GM19467 (cell line): ENCODE measurements around the gene KCNF1.

Experiments used
- ATAC-seq: cut with Tn5 transposase; IDR thresholded peaks from one replicate; pipeline ENCODE4 v1.9.1; 2021; ENCODE audit warnings: mild to moderate bottlenecking, moderate library complexity; ENCODE audit not compliant: unreplicated experiment

KCNF1 gene

GRCh38 chr2:10901160-10901939, 10.4 kb upstream of the KCNF1 start:
- no peak for ATAC-seq

- no peak for ATAC-seq
These were observed 7.9 kb upstream of the KCNF1 start for GRCh38 chr2:10903861-10904210.

- ATAC-seq, result no peak
These were observed 7.3 kb upstream of the KCNF1 start for GRCh38 chr2:10904455-10904854.

- ATAC-seq, result no peak
These were observed 6.5 kb upstream of the KCNF1 start for GRCh38 chr2:10905006-10905861.

GRCh38 chr2:10905862-10906143, 5.9 kb upstream of the KCNF1 start:
- no peak for ATAC-seq

- ATAC-seq, result no peak
These were observed 4.7 kb upstream of the KCNF1 start for GRCh38 chr2:10906926-10907625.

GRCh38 chr2:10908195-10908594, 3.5 kb upstream of the KCNF1 start:
- no peak for ATAC-seq

- no peak for ATAC-seq
These were observed 2.4 kb upstream of the KCNF1 start for GRCh38 chr2:10909050-10909995.

- no peak for ATAC-seq
These were observed 1.8 kb upstream of the KCNF1 start for GRCh38 chr2:10909996-10910341.

GRCh38 chr2:10910625-10911024, 1.1 kb upstream of the KCNF1 start:
- no peak for ATAC-seq

- ATAC-seq, result no peak
These were observed 470 bp downstream of the KCNF1 start for GRCh38 chr2:10912076-10912731.

- ATAC-seq, result no peak
These were observed 1.2 kb downstream of the KCNF1 start for GRCh38 chr2:10912796-10913455.

GRCh38 chr2:10913501-10914271, 2.0 kb downstream of the KCNF1 start:
- no peak for ATAC-seq

- ATAC-seq, result no peak
These were observed 2.5 kb downstream of the KCNF1 start for GRCh38 chr2:10914272-10914693.

GRCh38 chr2:10915236-10915635, 3.5 kb downstream of the KCNF1 start:
- ATAC-seq, result no peak

GRCh38 chr2:10915731-10916276, 4.1 kb downstream of the KCNF1 start:
- no peak for ATAC-seq

GRCh38 chr2:10916953-10917352, 5.2 kb downstream of the KCNF1 start:
- ATAC-seq, result no peak

GRCh38 chr2:10917927-10918326, 6.2 kb downstream of the KCNF1 start:
- no peak for ATAC-seq
